Neural cell (in vitro differentiated cells): ENCODE data around the gene SPSB4.

ENCODE experiments used
- EP300 ChIP-seq: fragments of 450-650 bp; conservative IDR thresholded peaks from 2 replicates; pipeline ENCODE4 v1.6.1; 2014; ENCODE audit warnings: antibody characterized with exemption, mild to moderate bottlenecking, moderate library complexity; ENCODE audit not compliant: poor library complexity, severe bottlenecking
- EZH2 ChIP-seq: fragments of 200-600, 300-800 bp; shearing (Covaris generic), sonication (generic); IDR thresholded peaks from 2 replicates; pipeline ENCODE4 v1.6.1; 2014; ENCODE audit warnings: antibody characterized with exemption, low read length, borderline replicate concordance, mild to moderate bottlenecking; ENCODE audit not compliant: insufficient read depth, poor library complexity, severe bottlenecking
- POLR2AphosphoS5 ChIP-seq: IDR thresholded peaks from 2 replicates; pipeline ENCODE4 v1.6.1; 2012
- RAD21 ChIP-seq: fragments of 450-650 bp; conservative IDR thresholded peaks from 2 replicates; pipeline ENCODE4 v1.6.1; 2014; ENCODE audit warnings: antibody characterized with exemption, mild to moderate bottlenecking, moderate library complexity
- REST ChIP-seq: IDR thresholded peaks from 2 replicates; pipeline ENCODE4 v1.6.1; 2012; ENCODE audit warnings: borderline replicate concordance
- SMC3 ChIP-seq: fragments of 450-650 bp; conservative IDR thresholded peaks from 2 replicates; pipeline ENCODE4 v1.6.1; 2014; ENCODE audit warnings: antibody characterized with exemption, mild to moderate bottlenecking, moderate library complexity; ENCODE audit not compliant: poor library complexity
- TF ChIP-seq, protein P1 (sequence below): fragments of 450-650 bp; IDR thresholded peaks from 2 replicates; pipeline ENCODE4 v1.5.1; 2014; ENCODE audit warnings: antibody characterized with exemption, mild to moderate bottlenecking, moderate library complexity; ENCODE audit not compliant: poor library complexity, severe bottlenecking

GRCh38 chr3:141080431-141080830 lies 29.3 kb downstream of the SPSB4 start:
- TF ChIP-seq, protein P1, sequence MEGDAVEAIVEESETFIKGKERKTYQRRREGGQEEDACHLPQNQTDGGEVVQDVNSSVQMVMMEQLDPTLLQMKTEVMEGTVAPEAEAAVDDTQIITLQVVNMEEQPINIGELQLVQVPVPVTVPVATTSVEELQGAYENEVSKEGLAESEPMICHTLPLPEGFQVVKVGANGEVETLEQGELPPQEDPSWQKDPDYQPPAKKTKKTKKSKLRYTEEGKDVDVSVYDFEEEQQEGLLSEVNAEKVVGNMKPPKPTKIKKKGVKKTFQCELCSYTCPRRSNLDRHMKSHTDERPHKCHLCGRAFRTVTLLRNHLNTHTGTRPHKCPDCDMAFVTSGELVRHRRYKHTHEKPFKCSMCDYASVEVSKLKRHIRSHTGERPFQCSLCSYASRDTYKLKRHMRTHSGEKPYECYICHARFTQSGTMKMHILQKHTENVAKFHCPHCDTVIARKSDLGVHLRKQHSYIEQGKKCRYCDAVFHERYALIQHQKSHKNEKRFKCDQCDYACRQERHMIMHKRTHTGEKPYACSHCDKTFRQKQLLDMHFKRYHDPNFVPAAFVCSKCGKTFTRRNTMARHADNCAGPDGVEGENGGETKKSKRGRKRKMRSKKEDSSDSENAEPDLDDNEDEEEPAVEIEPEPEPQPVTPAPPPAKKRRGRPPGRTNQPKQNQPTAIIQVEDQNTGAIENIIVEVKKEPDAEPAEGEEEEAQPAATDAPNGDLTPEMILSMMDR: no peak
- TF ChIP-seq RAD21 (no peak), EZH2 (no peak), POLR2AphosphoS5 (no peak), SMC3 (no peak), EP300 (no peak), REST (no peak)
